H1 (cell line): Measurements from ENCODE around the gene MCF2L2. TPM values are rescaled to one million over a fixed set of nuclear protein-coding genes. Genes with fewer than 3 reads are reported as not detected.

ENCODE experiments used
- CTCF ChIA-PET: fragments of 300-600 bp; sonication (Branson Sonifier 250); formaldehyde crosslinking; loops from one replicate; lab custom pipeline; 2021; ENCODE audit not compliant: partially characterized antibody; lab: Charles Lee
- POLR2A ChIA-PET: fragments of 300-600 bp; sonication (Branson Sonifier 250); formaldehyde crosslinking; loops from one replicate; lab custom pipeline; 2021; ENCODE audit warnings: inconsistent platforms; ENCODE audit not compliant: partially characterized antibody; lab: Charles Lee
- DNase-seq, 2 experiments: peaks; one replicate each; pipeline versions ENCODE4 v3.0.0 to v3.0.0-alpha.2; 2010 to 2022; ENCODE audit warnings: low spot score in 2 of 2, low read depth in 1 of 2, mixed read lengths in 1 of 2
- FAIRE-seq: peaks from 2 replicates; lab custom pipeline; 2011; peaks lifted over from hg19 to GRCh38; lab: Jason Lieb, UNC
- H2AFZ ChIP-seq: 2 replicates; pipeline ENCODE4 v1.8.1; 2012; ENCODE audit warnings: low read length, inconsistent platforms
- H2AK5ac ChIP-seq: 2 replicates; pipeline ENCODE4 v1.6.1; 2013; ENCODE audit warnings: low read depth, low read length
- H2BK120ac ChIP-seq: replicated peaks from 2 replicates; pipeline ENCODE3; 2013; ENCODE audit warnings: low read depth, low read length, inconsistent platforms
- H2BK12ac ChIP-seq: 2 replicates; pipeline ENCODE4 v1.6.1; 2013; ENCODE audit warnings: low read depth, low read length
- H2BK15ac ChIP-seq: 2 replicates; pipeline ENCODE4 v1.6.1; 2013; ENCODE audit warnings: low read length
- H2BK20ac ChIP-seq: 2 replicates; pipeline ENCODE4 v1.6.1; 2013; ENCODE audit warnings: low read length
- H2BK5ac ChIP-seq: 2 replicates; pipeline ENCODE4 v1.6.1; 2013; ENCODE audit warnings: low read depth, low read length
- H3K14ac ChIP-seq: 2 replicates; pipeline ENCODE4 v1.6.1; 2013; ENCODE audit warnings: inconsistent platforms; ENCODE audit not compliant: insufficient read length
- H3K18ac ChIP-seq: 2 replicates; pipeline ENCODE4 v1.6.1; 2013; ENCODE audit warnings: low read length; ENCODE audit errors: extremely low read depth
- H3K23ac ChIP-seq: 2 replicates; pipeline ENCODE4 v1.6.1; 2013; ENCODE audit warnings: inconsistent platforms; ENCODE audit not compliant: insufficient read length
- H3K23me2 ChIP-seq: 2 replicates; pipeline ENCODE4 v1.6.1; 2013; ENCODE audit warnings: low read depth, low read length
- H3K27ac ChIP-seq: 2 replicates; pipeline ENCODE4 v1.6.1; 2011; ENCODE audit warnings: low read depth, low read length, inconsistent platforms
- H3K27me3 ChIP-seq, 4 experiments: replicated peaks in 1 of 4; 1 replicate in 1 of 4; 2 replicates in 3 of 4; pipeline versions ENCODE4 v1.6.1 to v1.8.1; 2011 to 2013; ENCODE audit warnings: low read length in 3 of 4, mild to moderate bottlenecking in 3 of 4, inconsistent platforms in 2 of 4, mixed read lengths in 2 of 4, moderate library complexity in 1 of 4; ENCODE audit not compliant: control insufficient read depth in 3 of 4, insufficient read depth in 3 of 4; ENCODE audit errors: extremely low read depth in 1 of 4
- H3K36me3 ChIP-seq, 4 experiments: 2 replicates each; pipeline versions ENCODE4 v1.6.1 to v1.8.1; 2011 to 2013; ENCODE audit warnings: mild to moderate bottlenecking in 4 of 4, low read length in 3 of 4, moderate library complexity in 2 of 4, control low read depth in 1 of 4, inconsistent platforms in 1 of 4; ENCODE audit not compliant: insufficient read depth in 4 of 4, control insufficient read depth in 2 of 4
- H3K4ac ChIP-seq: replicated peaks from 2 replicates; pipeline ENCODE3; 2013; ENCODE audit warnings: low read length, low read depth, mixed read lengths, inconsistent platforms; ENCODE audit not compliant: insufficient read length
- H3K4me1 ChIP-seq, 4 experiments: replicated peaks in 1 of 4; 1 replicate in 1 of 4; 2 replicates in 3 of 4; pipeline versions ENCODE4 v1.6.1 to v1.8.1; 2011 to 2013; ENCODE audit warnings: low read length in 3 of 4, inconsistent platforms in 2 of 4, mixed read lengths in 1 of 4; ENCODE audit not compliant: insufficient read depth in 4 of 4, control insufficient read depth in 3 of 4
- H3K4me2 ChIP-seq, 2 experiments: 2 replicates each; pipeline versions ENCODE4 v1.6.1 to v1.8.1; 2011 to 2013; ENCODE audit warnings: low read depth in 2 of 2, low read length in 2 of 2, control low read depth in 1 of 2, inconsistent platforms in 1 of 2, mild to moderate bottlenecking in 1 of 2; ENCODE audit not compliant: insufficient read depth in 1 of 2
- H3K4me3 ChIP-seq, 4 experiments: fragments of 200-600, 300-600 bp in 1 of 4; sonication (generic), shearing (Covaris generic), sonication (Bioruptor Twin) in 1 of 4; 2 replicates each; pipeline versions ENCODE4 v1.5.1 to v1.8.1; 2011 to 2016; ENCODE audit warnings: low read length in 4 of 4, low read depth in 3 of 4, control low read depth in 2 of 4, inconsistent platforms in 2 of 4, mild to moderate bottlenecking in 2 of 4, mixed read lengths in 1 of 4, moderate library complexity in 1 of 4; ENCODE audit not compliant: insufficient read depth in 2 of 4; ENCODE audit errors: extremely low read depth in 1 of 4
- H3K56ac ChIP-seq: replicated peaks from 2 replicates; pipeline ENCODE3; 2013; ENCODE audit warnings: low read depth, mild to moderate bottlenecking, mixed read lengths, low read length, inconsistent platforms; ENCODE audit not compliant: insufficient read length
- H3K79me1 ChIP-seq: 2 replicates; pipeline ENCODE4 v1.6.1; 2013; ENCODE audit warnings: low read depth, low read length, control low read depth
- H3K79me2 ChIP-seq, 2 experiments: 2 replicates each; pipeline versions ENCODE4 v1.6.1 to v1.8.1; 2012 to 2013; ENCODE audit warnings: low read length in 2 of 2, mild to moderate bottlenecking in 2 of 2, inconsistent platforms in 1 of 2; ENCODE audit not compliant: insufficient read depth in 2 of 2, control insufficient read depth in 1 of 2
- H3K9ac ChIP-seq, 4 experiments: replicated peaks in 1 of 4; 1 replicate in 1 of 4; 2 replicates in 3 of 4; pipeline versions ENCODE4 v1.6.1 to v1.8.1; 2011 to 2013; ENCODE audit warnings: low read depth in 3 of 4, low read length in 3 of 4, control low read depth in 2 of 4, mild to moderate bottlenecking in 2 of 4, moderate library complexity in 2 of 4, inconsistent platforms in 1 of 4; ENCODE audit errors: extremely low read depth in 1 of 4
- H3K9me3 ChIP-seq, 2 experiments: 2 replicates each; pipeline versions ENCODE4 v1.6.1 to v1.8.1; 2012 to 2013; ENCODE audit warnings: mild to moderate bottlenecking in 2 of 2, moderate library complexity in 2 of 2, control low read depth in 1 of 2, inconsistent platforms in 1 of 2, low read depth in 1 of 2, low read length in 1 of 2, mixed read lengths in 1 of 2; ENCODE audit not compliant: insufficient read depth in 2 of 2
- H4K20me1 ChIP-seq, 2 experiments: replicated peaks in 1 of 2; 2 replicates each; pipeline versions ENCODE3 to v1.8.1; 2011 to 2013; ENCODE audit warnings: inconsistent platforms in 2 of 2, low read length in 2 of 2, mild to moderate bottlenecking in 1 of 2; ENCODE audit not compliant: insufficient read depth in 2 of 2, control insufficient read depth in 1 of 2
- H4K5ac ChIP-seq: 2 replicates; pipeline ENCODE4 v1.6.1; 2013; ENCODE audit warnings: low read length, low read depth, mixed read lengths, inconsistent platforms; ENCODE audit not compliant: insufficient read length
- H4K8ac ChIP-seq: 2 replicates; pipeline ENCODE4 v1.8.0; 2013; ENCODE audit warnings: mild to moderate bottlenecking, moderate library complexity, low read length, inconsistent platforms; ENCODE audit not compliant: insufficient read depth; ENCODE audit errors: extremely low read depth
- H4K91ac ChIP-seq: replicated peaks from 2 replicates; pipeline ENCODE3; 2013; ENCODE audit warnings: low read length, mixed read lengths, inconsistent platforms; ENCODE audit not compliant: insufficient read length
- CBX8 ChIP-seq: fragments of 300-800, 300-1000 bp; sonication (generic); IDR thresholded peaks from 2 replicates; pipeline ENCODE4 v1.7.1; 2016; ENCODE audit warnings: low read depth, low read length, borderline replicate concordance
- CEBPB ChIP-seq: IDR thresholded peaks from 2 replicates; pipeline ENCODE4 v1.6.1; 2012; ENCODE audit warnings: low read depth, low read length
- E2F6 ChIP-seq: IDR thresholded peaks from 2 replicates; pipeline ENCODE4 v1.6.1; 2012; ENCODE audit warnings: inconsistent platforms
- EP300 ChIP-seq, 2 experiments: IDR thresholded peaks; 1 replicate in 1 of 2; 2 replicates in 1 of 2; pipeline ENCODE4 v1.6.1; 2011 to 2012; ENCODE audit warnings: low read depth in 2 of 2, low read length in 2 of 2, mild to moderate bottlenecking in 2 of 2, borderline replicate concordance in 1 of 2, inconsistent platforms in 1 of 2, moderate library complexity in 1 of 2
- FOSL1 ChIP-seq: IDR thresholded peaks from 2 replicates; pipeline ENCODE4 v1.6.1; 2011; ENCODE audit warnings: mild to moderate bottlenecking, low read depth, low read length, moderate library complexity; ENCODE audit not compliant: insufficient read depth
- KDM5A ChIP-seq: fragments of 200-600 bp; IDR thresholded peaks from 2 replicates; pipeline ENCODE4 v1.7.1; 2012; ENCODE audit warnings: mild to moderate bottlenecking, low read length, inconsistent platforms, mixed read lengths
- MAFK ChIP-seq: IDR thresholded peaks from 2 replicates; pipeline ENCODE4 v1.6.1; 2012; ENCODE audit warnings: low read depth, mild to moderate bottlenecking, improper control_type of control experiment, low read length
- POLR2AphosphoS5 ChIP-seq: IDR thresholded peaks from 2 replicates; pipeline ENCODE4 v1.6.1; 2011; ENCODE audit warnings: low read depth, low read length
- RFX5 ChIP-seq: IDR thresholded peaks from 2 replicates; pipeline ENCODE4 v1.6.1; 2011; ENCODE audit warnings: low read depth, low read length, improper control_type of control experiment, borderline replicate concordance
- SRF ChIP-seq: IDR thresholded peaks from 2 replicates; pipeline ENCODE4 v1.6.1; 2011; ENCODE audit warnings: mild to moderate bottlenecking, low read depth, low read length, moderate library complexity
- SUZ12 ChIP-seq: fragments of 200-600 bp; sonication (generic); IDR thresholded peaks from 2 replicates; pipeline ENCODE4 v1.6.1; 2012; ENCODE audit warnings: mild to moderate bottlenecking, inconsistent platforms, low read length, moderate library complexity, mixed read lengths
- TAF1 ChIP-seq: IDR thresholded peaks from 2 replicates; pipeline ENCODE4 v1.6.1; 2011; ENCODE audit warnings: mild to moderate bottlenecking, low read depth, low read length
- TAF7 ChIP-seq: optimal IDR thresholded peaks from 2 replicates; pipeline ENCODE3; 2011; ENCODE audit warnings: low read depth, mild to moderate bottlenecking, inconsistent platforms, low read length, moderate library complexity, borderline replicate concordance
- WGBS, 2 experiments: shearing (Covaris generic) in 1 of 2; methylation state at CpG; one replicate each; pipeline versions ENCODE4 v1.1.6 to v1.1.7; 2013 to 2015; ENCODE audit warnings: low lambda C conversion rate in 2 of 2, mixed read lengths in 2 of 2, inconsistent platforms in 1 of 2, low coverage in 1 of 2, missing lambda C conversion rate in 1 of 2; ENCODE audit not compliant: insufficient replicate concordance in 2 of 2, insufficient coverage in 1 of 2, insufficient read length in 1 of 2; ENCODE audit errors: extremely low coverage in 1 of 2, missing lambda C conversion rate in 1 of 2; 5-methylcytosine and 5-hydroxymethylcytosine counted together
- polyA plus RNA-seq, 7 experiments: library from polyadenylated mRNA; depleted of rRNA in 3 of 7; stranded (reverse) in 5 of 7; unstranded in 2 of 7; fragments of >200 nt in 5 of 7; fragments of 200-250 nt in 2 of 7; gene quantifications; 1 replicate in 5 of 7; 2 replicates in 1 of 7; 4 replicates in 1 of 7; pipeline versions ENCODE4 v1.2.1 to v1.2.3, GENCODE V29; 2011 to 2013; ENCODE audit warnings: missing spikeins in 2 of 7, mixed read lengths in 2 of 7
- total RNA-seq: library from RNA; stranded (reverse); fragmentation: NEBNext Ultra II Directional; extraction: Animal tissue kit (Norgen Biotek cat#: 25700); gene quantifications from 2 replicates; pipeline ENCODE4 v1.2.1, GENCODE V29; 2021

MCF2L2 gene
- total and polyA plus RNA-seq, 2 of the 8 experiments (the other 6 are each of a cell fraction or from before 2014, with no cell fraction given): 4.1 to 13.7 TPM

- Histone ChIP-seq H3K56ac (no peak overlapping the region), H3K23me2 (no peaks in the 10 kb centered on the region), H3K9me3 (no peaks in the 10 kb centered on the region), H3K23ac (no peak overlapping the region)
- no peak for TF ChIP-seq SUZ12
- TF ChIP-seq TAF7: no peak
- TF ChIP-seq MAFK: no peak
- TF ChIP-seq E2F6: no peak
- no peak for TF ChIP-seq FOSL1
- TF ChIP-seq CBX8: no peak
- TF ChIP-seq SRF: no peak
- TF ChIP-seq KDM5A: no peak
- TF ChIP-seq POLR2AphosphoS5: no peak
- TF ChIP-seq TAF1: no peak
- no peak for TF ChIP-seq RFX5
- TF ChIP-seq CEBPB: no peak
- no peak for TF ChIP-seq EP300 (IDR thresholded peaks at IDR 0.05; ENCODE audit: borderline replicate concordance in 1 of 2, low read depth in 2 of 2, low read length in 2 of 2)
- TF ChIP-seq, all 59 proteins: peak for 0
- no peak overlapping the region for H2BK120ac ChIP-seq
- no peaks in the 10 kb centered on the region for H3K27me3 ChIP-seq
- H4K5ac ChIP-seq: no peak overlapping the region
- no peaks in the 10 kb centered on the region for H3K79me2 ChIP-seq
- no peak overlapping the region; a peak in 1 of 7 replicates for H3K9ac ChIP-seq
- no peak overlapping the region for H3K18ac ChIP-seq
- DNase-seq (no peak), FAIRE-seq (no peak)
- no peak overlapping the region for H4K8ac ChIP-seq
- H2AFZ ChIP-seq: no peak overlapping the region
- no peaks in the 10 kb centered on the region for H3K36me3 ChIP-seq
- no peak overlapping the region for H3K4me3 ChIP-seq
- no peak overlapping the region for H3K4me2 ChIP-seq
- no peak overlapping the region for H2BK12ac ChIP-seq
- H3K27ac ChIP-seq: no peak overlapping the region
- H2BK5ac ChIP-seq: no peak overlapping the region
- H3K4ac ChIP-seq: no peak overlapping the region
- no peaks in the 10 kb centered on the region for H4K20me1 ChIP-seq
- H2AK5ac ChIP-seq: no peak overlapping the region
- ChIA-PET POLR2A (interaction anchor here (1.3 kb wide), 1 partner anchor 620 kb away, joined by 3 read pairs; no protein-coding TSS in a partner anchor), CTCF (interaction anchor here (1.2 to 2.0 kb wide), 5 partner anchors 14 to 187 kb away, joined by 3 to 10 read pairs (median 4); no protein-coding TSS in a partner anchor)
- no peak overlapping the region for H4K91ac ChIP-seq
- no peak overlapping the region for H2BK15ac ChIP-seq
- no peak overlapping the region for H3K14ac ChIP-seq
- no peaks in the 10 kb centered on the region for H3K79me1 ChIP-seq
- H2BK20ac ChIP-seq: no peak overlapping the region
- peaks cover 0 to 3% (median 0%) of the 10 kb centered on the region in 4 experiments; a peak in 1 of 7 replicates for H3K4me1 ChIP-seq
- 85% methylated on average over 4 of the region's 4 CpGs; no CpG with 5 or more reads in 1 of the 2 experiments for WGBS, 2 experiments
These were observed 233.2 kb downstream of the MCF2L2 start for GRCh38 chr3:183195266-183195665.
